Superior temporal gyrus (tissue), 1 donor: Measurements from ENCODE around the gene CCBE1.
"Not testable (repeated sequence)": the region's sequence is repeated elsewhere in the genome, so short reads cannot be mapped to it uniquely, and the experiment has no call there.

ENCODE experiments used
- DNase-seq: peaks from one replicate; pipeline ENCODE4 v3.0.0-alpha.2; 2016; ENCODE audit errors: extremely low spot score

Gene CCBE1

DNA sequence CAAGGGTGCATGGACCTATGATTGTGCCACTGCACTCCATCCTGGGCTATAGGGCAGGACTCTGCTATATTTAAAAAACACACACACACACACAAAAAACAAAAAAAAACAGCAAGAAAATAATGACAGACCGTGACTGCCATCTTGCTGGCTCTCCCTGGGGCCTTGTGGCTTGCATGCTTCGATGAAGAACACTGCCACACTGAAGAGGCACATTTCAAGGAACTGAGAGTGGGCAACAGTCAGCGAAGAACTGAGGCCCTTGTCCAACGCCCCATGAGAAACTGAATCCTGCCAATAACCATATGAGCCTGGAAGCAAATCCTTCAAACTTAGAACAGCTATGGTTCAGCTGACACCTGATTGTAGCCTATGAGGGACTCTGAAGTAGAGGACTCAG lies 158.1 kb downstream of the CCBE1 start:
- DNase-seq = no peak

DNA sequence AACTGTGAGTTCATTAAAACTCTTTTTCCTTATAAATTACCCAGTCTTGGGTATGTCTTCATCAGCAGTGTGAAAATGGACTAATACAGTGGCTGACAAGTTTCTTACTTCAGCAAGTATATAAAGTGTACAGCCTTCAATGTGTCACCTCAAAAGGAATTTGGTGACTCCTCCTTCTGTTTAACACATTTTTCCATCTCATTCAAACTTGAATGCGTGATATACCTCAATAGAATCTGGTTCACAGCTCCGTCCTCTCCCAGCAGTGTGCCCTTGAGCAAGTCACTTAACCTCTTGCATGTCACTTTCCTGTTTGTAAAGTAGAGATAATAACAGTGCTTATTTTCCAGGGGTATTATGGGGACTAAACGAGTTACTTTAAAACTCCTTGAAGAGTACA lies 159.6 kb downstream of the CCBE1 start:
- no peak for DNase-seq

DNA sequence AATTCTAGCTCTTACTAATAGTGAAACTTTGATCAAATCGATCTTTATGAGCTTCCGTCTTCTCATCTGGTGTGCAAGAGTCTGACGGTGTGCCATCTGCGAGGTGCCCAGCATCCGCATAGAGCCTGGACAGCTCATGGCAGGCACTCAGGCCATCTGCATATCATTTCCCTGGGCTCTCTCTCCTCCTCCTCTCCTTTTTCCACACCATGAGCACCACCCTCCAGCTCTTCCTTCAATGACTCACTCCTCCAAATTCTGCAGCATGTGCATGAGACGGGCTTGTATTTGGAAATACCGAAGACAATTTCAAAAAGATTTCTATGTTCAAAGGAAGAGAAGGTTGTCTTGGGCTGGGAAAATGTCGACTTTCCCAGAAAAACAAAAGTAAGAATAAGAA lies 161.1 kb downstream of the CCBE1 start:
- DNase-seq = no peak

DNA sequence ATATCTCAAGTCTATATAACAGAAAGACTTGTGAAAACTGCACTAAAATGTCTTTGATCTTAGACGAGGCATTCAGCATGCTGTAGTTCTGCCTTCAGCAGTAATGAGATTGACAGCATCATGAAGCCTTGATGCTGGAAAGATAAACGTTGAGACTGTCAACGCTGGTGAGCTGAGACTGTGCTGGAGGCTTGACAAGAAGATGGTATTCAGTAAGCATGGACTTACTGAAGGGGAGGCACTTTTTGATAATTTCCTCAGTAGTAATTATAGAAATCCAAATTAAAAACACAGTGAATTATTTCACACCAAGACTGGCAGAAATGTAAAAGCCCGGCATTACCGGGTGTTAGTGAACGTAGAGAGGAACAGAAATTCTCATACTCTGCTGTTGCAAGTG lies 162.2 kb downstream of the CCBE1 start:
- DNase-seq = no peak

DNA sequence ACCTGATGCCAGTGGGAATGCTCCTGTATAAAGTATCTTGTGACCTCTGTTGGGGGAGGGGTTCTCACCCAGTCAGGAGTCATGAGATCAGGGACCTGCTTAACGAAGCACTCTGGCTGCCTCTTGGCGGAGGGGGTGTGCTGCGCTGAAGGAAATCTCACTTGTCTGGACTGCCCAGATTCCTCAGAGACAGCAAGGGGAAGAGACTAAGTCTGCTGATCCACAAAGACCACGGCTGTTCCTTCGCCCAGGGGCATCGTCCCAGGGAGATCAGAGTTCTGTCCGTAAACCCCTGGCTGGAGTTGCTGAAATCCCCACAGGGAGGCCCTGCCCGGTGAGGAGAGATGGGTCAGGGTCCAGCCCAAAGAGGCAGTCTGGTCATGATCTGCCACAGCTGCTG lies 168.4 kb downstream of the CCBE1 start:
- no peak for DNase-seq

DNA sequence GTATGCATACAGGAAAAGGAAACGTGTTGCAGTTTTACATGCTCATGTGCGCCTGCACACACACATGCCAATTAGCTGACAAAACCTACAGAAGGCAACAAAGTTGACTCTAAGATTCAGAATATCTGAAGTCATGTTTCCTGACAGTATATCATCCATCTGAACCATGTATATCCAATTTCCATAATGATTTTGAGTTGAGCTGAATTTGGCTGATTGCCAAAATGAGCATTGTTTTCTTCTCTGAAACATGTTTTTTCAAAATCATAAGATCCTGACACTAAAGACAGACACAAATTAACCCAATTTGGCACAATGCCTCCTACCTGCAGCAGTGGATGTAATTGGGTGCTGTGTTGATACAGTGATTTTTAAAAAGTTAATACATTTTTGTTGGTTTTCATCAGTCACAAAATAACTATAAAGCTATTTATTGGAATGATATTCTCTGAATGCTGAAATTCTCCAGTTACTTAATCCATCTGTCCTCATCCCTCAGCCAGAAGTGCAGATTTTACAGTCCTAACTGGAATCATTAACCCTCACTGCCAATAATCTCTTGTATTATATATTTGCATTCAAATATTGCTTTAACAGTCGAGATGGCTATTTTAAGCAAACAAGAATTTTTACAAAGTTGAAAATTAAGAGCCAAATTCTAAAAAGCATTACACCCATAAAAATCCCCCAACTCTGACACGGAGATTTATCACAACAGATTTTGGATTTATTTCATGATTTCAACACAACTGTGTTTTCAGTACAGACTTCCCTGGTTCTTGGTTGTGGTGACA lies 176.5 kb downstream of the CCBE1 start:
- DNase-seq = no peak

DNA sequence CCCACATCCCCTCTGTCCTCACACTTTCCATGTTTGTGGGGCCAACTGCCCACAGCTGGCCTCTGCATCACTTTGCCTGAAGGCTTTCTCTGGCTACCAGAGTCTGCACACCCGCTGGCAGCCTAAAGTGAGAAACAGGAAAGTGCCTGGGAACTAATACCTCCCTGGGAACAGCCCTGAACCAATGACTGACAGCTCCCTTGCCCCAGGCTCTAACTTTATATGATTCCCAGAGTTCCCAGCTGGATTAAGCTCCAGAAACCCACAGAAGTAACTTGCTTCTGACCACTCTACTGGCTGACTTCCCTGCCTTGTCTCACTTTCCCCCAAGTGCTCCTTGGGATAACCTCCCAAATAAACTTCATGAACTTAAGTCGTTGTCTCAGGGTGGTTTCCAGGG lies 178.5 kb downstream of the CCBE1 start:
- no peak for DNase-seq

DNA sequence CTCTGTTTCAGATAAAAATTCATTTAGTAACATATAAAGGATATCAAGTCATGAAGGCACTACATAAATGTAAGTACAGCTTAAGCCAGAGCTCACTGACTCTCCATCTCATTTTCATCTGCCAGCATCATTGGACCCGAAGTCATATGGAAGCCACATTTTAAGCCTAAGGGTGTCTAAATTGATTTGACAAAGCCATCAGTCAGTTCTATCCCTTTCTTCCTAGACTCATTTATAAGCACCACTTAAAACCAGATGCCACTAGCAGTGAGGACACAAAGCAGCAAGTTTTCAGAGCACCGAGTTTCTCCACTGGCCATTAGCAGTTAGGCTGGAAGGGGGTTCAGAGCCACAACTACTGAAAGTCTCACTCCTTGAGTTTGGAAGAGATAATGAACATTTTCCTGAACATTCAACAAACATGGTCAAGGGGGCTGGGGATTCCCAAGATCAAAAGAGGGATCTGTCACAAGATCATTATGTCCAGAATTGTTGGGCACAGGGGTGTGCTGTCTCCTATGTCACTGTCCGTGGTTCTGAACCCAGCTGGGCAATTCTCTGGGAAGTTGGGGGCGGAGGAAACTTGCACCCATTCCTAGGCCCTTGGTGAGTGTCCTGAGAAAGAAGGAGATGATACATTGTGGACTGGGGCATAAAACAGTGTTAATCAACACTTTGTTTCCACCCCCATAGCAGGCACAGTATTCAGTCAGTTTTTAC lies 179.6 kb downstream of the CCBE1 start:
- DNase-seq = no peak

DNA sequence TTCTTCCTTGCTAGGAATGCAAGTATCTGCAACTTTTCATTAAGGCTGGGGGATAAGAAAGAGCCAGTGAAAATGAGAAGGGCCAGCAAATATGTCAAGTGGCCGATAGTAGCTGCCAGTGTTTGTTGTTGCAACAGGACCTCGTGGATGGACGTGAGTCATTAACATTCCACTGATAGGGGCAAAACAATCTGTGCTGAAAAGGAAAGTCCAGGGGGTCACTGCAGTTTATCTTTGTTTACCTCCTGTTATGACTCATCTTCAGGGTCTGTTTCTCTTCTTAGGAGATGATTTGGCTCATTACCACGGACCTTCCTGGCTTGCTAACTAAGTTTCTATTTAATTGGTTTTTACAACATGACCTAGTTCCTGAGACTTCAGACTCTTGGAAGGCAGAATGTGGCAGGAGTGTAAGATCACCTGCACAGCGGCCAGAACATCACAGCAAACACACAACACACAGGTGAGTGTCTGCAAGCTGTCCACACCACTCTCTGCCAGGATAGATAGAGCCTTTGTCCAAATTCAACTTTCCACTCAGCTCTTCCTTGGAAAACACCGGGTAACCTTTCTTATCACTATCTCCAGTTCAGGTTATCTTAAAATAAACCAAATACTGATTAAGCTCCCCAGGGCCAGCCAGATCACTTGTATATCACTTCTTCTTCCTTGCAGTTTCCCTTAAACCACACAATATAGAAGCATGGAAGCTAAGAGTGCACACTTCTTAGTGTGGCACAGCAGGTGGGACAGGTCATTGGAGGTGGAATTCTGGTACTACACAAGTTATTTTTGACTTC lies 180.7 kb downstream of the CCBE1 start:
- DNase-seq = no peak

DNA sequence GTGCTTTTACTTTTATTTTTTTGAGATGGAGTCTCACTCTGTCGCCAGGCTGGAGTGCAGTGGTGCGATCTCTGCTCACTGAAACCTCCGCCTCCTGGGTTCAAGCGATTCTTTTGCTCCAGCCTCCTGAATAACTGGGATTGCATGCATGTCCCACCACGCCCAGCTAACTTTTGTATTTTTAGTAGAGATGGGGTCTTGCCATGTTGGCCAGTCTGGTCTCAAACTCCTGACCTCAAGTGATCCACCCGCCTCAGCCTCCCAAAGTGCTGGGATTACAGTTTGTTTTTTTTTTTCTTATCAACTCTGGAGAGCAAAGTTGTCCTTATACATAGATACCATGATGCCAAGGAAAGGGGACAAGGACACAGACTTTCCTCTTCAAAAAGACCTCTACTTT lies 181.3 kb downstream of the CCBE1 start:
- not testable (repeated sequence) for DNase-seq

DNA sequence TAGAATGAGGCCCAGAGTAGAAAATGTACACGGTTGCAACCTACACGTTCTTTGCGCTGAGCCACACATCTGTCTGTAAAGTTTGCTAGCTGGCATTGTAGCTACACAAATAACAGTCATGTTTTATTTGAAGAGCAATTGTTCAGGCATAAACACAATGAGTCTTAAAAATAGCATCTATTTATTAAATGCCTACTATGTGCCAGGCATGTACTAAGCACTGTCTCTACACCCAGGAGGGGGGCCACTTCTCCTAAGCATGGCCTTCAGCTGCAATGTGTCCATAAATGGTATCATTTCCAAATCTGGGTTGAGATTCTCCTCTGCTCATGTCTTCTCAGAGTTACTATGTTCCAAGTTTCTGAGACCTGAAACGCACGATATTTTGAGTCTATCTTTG lies 182.1 kb downstream of the CCBE1 start:
- DNase-seq = no peak

DNA sequence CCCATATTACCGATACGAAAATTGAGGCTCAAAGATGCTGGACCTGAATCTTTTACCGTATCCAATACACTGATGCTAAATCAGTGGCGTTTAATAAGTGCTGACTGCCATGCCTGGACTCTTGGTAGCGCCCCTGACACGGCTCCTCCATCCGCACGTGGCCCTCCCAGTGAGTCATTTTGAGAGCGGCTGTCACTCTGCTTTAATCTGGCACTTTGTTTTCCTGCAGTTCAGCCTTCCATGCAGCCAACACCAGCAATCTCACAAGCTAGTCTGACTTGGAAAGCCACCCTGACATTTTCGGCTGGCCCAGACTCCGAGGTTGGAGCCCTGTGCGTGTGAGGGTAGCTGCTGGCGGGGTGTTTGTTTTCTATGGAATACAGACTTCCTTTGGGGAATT lies 183.0 kb downstream of the CCBE1 start:
- DNase-seq = no peak

DNA sequence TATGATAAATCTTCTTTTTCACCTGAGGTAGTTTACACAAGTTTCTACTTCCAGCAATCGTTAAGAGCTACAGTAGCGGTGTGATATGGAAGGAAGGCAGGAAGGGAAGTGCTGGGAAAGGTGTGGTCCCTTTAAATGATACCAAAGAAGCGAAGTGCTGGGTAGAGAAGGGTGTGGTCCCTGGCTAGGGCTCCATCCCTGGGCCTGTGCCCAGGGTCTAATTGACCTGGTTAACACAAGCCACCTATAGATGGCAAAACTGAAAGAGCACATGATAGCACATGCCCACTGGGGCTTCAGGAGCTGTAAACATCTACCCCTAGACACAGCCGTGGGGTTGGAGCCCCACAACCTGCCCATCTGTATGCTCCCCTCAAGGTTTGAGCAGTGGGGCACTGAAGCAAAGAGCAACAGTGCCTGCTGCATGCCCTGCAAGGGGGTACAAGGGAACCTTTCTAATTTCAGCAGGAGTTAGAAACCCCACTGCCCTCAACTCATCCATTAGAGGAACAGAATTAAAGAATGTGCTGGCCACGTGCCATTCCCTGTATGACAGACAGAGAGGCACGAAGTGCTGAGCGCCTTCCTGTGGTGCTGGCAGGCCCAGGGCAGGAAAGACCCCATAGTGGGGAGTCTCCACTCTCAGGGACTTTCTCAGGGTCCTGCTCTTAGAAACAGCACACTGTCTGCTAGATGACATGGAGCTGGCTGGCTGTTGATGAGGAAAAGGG lies 185.0 kb downstream of the CCBE1 start:
- no peak for DNase-seq

DNA sequence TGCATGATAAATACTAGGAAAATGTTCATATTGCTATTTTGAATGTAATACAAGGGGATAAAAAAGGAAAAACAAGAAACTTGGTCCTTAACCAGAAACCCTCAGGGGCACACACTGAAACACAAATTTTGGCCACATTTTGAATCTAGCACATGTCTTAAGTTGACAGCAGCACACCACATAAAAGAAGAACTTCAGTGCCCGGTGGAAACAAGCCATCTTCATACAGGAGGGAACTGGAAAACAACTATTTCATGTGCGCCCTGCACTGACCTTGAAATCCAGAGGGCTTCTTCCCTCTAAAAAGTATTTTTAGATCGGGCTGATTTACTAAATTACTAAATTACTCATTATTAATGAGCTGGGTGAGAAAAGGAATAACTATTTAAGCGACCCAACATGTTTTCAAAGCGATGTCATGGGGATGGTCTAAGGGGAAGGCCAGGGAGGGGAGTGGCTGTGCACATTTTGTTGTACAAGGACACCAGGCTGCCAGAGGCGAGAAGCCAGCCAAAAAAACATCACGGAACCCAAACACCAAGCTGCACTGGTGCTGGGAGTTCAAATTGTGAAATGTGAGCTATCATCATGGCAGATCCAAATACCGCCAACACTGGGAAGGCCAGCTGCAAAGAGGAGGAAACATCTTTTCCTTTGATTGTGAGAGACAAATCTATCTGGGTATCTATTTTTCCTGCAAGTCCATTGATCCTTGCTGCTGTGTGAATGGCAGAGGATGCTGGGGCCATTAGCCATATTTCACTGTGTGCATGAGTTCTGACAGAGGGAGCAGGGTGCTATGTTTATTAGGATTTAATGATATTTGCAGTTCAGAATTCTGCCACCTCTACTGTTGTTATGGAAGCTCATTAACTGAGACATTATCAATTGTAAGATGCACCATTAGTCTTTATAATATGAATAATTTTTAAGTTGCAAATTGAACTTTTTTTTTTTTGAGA lies 187.5 kb downstream of the CCBE1 start:
- DNase-seq = no peak

DNA sequence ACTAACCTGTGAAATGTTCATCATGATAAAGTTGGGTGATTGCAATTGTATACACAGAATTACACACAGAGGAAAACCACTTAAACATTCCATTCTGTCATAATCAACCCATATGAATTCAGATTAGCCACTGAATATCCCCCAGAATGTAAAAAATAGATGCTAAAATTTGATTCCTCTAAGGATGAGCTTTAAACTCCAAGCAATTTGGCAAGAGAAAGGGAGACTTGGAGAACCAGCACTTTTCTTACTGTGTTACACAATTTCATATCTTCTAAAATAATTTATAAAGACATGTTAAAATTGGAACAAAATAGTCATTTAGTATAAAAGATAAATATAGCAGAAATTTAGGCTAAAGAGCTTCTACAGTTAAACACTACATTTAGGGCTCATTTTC lies 191.9 kb downstream of the CCBE1 start:
- no peak for DNase-seq

DNA sequence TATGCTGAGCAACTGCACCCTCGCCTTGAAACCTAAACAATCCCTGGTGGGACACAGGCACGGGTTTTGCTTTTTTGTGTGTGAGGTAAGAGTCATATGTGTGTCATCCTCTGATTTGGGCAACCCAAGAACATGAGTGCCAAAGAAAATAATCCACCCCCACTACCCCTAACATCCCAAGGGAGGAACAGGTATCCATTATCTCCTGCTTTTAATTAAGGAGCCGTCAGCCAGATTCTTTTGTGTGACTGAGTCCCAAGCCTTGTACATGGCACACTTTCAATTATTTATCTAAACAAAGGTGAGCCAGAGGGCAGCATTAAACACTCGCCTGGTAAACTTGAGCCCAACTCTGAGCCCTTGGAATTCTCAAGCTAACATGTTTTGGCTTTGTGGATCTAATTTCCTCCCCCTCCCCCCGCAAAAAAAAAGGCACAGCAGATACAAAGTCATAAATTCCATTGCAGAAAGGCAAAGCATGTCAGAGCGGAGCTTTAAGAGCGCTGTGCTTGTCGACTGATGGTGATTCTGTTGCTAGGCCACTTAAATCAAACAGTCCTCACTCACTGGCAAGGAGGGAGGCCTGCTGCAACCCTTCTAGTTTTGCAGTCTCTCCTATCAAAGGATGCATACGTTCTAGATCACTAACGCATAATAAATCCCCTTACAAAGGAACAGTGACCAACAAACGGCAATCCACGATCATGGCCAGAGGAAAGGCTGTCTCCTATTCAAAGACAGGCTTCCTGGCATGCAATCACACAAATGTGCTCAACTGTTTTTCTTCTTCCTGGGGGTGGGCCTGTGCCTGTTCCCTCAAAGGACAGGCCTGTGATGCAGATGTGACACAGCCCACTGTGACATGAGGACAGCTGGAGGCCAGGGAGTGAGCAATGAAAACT lies 194.7 kb downstream of the CCBE1 start:
- no peak for DNase-seq

DNA sequence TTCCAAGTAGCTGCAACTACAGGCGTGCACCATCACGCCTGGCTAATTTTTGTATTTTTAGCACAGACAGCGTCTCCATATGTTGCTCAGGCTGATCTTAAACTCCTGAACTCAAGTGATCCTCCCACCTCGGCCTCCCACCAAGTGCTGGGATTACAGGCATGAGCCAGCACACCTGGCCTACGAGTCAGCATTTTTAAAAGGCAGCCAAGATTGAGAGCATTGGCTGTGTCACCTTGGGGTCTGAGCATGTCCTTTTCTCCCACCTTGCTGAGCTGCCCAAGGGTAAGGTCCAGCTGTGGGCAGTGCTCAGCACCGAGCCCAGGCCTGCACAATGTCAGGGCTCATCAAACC lies 195.3 kb downstream of the CCBE1 start:
- DNase-seq = no peak

DNA sequence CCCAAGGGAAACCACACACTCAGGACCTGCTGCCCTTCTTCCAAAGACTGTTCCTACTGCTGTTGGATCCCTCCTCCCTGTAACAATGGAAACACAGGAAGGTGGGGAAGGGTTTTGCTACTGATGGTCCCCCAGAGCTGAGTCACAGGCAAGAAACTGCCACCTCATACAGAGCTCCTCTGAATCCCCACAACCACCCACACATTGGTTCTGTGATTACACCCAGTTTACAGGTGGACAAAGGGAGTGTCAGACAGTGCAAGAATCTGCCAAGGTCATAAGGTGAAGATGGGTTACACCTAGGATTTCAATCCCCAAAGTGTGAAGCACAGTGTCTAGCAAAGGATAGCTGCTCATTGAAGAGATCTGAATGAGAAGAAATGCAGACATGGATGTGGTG lies 196.5 kb downstream of the CCBE1 start:
- no peak for DNase-seq

DNA sequence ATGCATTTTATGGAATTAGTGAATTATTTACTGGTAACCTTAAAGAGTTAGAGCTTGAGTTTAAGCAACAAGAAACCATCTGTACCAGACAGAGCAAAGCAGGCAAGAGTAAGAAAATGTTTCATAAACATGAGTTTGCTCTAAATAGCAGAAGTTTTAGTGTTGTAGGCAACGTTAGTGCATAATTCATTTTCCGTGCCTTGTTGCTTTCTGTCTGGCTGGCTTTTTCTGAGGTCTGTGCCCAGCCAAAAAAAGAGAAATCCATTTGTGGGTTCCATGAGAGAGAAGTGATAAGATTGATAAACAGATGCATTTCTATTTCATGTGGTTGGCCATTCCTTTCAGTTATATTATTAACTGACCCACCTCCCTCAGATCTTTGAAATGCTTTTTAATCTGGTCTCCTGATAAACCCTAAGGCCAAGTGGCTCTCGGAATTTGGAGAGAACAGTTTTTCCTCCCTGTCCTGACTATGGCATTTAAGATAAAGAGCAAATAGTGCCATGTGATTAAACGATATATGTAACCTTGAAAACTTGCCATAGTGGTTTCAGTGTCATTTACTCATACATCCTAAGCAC lies 198.6 kb downstream of the CCBE1 start:
- DNase-seq = no peak
